GM10266 (cell line): ENCODE measurements around the gene SH3GL3.

Experiments used
- DNase-seq: peaks from one replicate; pipeline ENCODE4 v3.0.0; 2012; ENCODE audit errors: extremely low spot score
- CTCF ChIP-seq: IDR thresholded peaks from 2 replicates; pipeline ENCODE4 v1.5.1; 2012; ENCODE audit warnings: mild to moderate bottlenecking, low read depth; ENCODE audit not compliant: control insufficient read depth, insufficient read depth; ENCODE audit errors: missing control alignments

SH3GL3 gene

DNA sequence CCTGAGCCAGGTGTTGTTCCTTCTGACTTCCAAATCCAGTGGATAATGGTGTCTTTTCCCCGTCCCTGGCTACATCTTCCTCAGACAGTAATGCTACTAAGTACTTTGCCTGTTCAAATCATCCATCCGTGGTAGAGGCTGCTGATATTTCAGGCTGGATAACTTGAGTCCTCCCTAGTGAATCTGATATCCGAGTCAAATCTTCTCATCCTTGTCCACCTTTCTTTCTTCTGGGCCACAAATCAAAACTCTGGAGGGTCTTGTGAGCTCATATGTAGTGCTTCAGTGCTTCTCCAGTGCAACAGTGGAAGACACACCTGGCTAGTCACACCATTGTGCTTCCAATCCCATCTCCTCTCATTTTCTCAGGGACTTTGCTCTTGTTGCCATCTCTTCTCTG lies 11.2 kb downstream of the SH3GL3 start:
- DNase-seq: no peak
- TF ChIP-seq CTCF: no peak

DNA sequence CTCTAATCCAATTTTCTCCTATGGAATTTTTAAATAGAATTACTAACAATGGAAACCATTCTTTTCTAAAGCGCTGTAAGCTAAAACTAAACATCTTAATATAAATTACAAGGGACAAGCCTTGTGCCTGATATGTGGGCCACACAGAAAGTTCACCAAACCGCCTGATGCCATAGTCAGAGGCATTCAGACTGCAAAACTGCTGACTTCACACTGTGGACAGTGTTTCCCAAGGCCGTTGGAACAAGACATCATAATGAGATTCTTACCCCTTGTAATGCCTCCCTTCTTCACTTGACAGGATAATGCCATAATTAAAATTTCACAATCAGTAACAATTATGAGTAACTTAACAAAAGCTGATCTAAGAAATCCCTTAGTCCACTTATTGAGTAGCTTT lies 14.9 kb downstream of the SH3GL3 start:
- DNase-seq: no peak
- TF ChIP-seq CTCF: no peak

DNA sequence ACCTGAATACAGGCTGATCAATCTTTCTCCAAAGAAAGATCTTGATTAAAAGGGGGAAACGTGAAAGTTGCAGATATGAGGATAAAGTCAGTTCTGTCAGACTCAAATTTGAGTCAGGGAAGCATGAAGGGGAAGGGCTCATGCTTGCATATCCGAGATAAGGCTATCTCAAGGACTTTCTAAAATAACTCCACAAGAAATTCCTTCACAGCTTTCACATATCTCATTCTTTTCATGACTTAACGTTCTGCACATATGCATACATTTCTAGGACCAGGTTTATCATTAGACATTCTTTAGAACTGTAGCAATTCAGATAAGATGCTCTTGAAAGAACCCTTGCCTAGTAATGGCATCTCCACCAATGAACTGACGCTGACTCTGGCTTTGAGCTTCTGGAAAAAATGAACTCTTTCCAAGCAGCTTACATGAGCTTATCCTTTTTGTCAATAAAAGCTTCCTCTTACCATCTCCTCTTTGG lies 15.9 kb downstream of the SH3GL3 start:
- TF ChIP-seq CTCF: no peak
- DNase-seq: no peak

DNA sequence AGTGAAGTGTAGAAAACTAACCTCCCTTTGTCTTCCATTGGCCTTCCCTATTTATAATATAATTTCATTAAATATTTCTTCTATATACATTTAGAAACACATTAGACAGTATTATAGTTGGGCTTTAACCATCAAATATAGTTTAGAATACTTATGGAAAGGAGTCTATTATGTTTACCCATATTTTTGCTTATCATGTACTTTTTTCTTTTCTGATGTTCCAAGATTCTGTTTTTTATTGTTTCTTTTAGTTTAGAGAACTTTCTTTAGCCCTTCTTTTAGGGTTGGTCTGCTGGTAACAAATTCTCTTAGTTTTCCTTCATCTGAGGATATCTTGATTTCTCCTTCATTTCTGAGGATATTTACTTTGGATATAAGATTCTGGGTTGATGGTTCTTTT lies 23.7 kb downstream of the SH3GL3 start:
- DNase-seq: no peak
- no peak for TF ChIP-seq CTCF

DNA sequence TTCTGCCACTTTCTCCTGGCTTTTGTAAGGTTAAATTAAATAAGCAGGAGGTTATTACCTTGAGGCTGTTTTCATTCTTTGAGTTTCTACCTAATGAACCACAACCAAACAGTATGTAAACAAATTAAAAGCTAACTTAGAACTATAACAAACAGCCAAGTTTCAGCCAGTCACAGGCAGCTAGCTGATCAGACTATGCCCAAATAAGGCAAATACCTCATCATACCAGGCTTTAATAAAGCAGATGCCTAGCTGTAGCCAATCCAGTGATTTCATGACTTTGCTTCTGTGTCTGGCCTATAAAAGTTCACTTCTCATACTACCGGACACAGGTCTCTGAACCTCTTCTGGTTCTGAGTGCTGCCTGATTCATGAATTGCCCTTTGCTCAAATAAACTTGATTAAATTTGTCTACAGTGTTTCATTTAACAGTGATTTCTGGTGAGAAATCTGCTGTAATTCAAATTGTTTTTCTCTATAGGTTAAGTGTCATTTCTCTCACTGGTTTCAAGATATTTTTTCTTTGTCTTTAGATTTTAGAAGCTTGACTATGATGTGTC lies 24.2 kb downstream of the SH3GL3 start:
- no peak for TF ChIP-seq CTCF
- no peak for DNase-seq

DNA sequence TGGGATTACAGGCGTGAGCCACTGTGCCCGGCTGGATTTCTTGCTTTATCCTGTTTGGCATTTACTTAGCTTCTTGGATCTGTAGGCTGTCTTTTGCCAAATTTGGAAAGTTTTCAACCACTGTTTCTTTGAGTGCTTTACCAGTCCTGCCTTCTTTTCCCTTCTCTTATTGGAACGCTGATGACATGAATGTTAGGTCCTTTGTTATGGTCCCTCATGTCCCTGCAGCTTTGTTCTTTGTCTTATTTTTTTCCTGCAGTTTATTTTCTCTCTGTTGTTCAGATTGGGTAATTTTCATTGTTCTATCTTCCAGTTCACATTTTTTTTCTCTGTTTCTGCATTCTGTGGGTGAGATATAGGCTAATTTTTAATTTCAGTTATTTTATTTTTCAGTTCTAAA lies 25.0 kb downstream of the SH3GL3 start:
- TF ChIP-seq CTCF: no peak
- no peak for DNase-seq

DNA sequence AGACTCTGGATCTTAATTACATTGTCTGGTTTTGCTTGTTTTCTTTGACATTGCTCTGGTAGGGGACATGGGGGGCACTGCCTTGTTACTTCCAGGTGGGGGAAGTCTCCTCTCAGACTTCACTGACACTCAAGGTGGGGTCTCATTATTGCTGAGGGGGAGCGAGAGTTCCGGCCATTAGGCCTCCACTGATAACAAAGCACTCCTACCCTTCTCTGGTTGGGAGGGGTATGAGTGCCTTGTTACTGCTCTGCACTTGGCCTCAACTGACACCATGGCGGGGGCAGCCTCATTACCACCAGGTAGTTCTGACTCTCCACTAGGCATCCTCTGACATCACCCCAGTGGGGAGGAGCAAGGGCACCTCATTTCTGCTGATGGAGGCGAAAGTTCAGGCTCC lies 25.7 kb downstream of the SH3GL3 start:
- no peak for TF ChIP-seq CTCF
- no peak for DNase-seq
